COLO829 (cell line): ENCODE data around the gene FAM13A.
A peak's percentile ranks its signal among the peaks of the same experiment; 100 is the strongest.

ENCODE experiments used
- DNase-seq: peaks from one replicate; pipeline ENCODE4 v3.0.0; 2012; ENCODE audit warnings: low spot score

The FAM13A gene

DNA sequence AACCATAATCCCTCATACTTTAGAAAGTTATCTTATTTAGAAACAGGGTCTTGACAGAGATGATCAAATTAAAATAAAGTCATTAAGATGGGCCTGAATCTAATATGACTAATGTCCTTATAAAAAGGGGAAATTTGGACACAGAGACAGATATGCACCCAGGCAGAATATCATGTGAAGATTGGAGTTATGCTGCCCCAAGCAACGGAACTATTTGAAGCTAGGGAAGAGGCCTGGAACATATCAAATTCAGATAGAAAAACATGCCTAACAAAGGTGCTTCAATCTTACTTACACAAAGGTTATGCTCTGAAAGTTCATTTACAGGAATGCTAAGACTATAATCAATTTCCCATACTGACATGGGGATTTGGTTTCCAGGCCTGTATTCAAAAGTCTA lies 246.7 kb downstream of the FAM13A start:
- DNase-seq = no peak

DNA sequence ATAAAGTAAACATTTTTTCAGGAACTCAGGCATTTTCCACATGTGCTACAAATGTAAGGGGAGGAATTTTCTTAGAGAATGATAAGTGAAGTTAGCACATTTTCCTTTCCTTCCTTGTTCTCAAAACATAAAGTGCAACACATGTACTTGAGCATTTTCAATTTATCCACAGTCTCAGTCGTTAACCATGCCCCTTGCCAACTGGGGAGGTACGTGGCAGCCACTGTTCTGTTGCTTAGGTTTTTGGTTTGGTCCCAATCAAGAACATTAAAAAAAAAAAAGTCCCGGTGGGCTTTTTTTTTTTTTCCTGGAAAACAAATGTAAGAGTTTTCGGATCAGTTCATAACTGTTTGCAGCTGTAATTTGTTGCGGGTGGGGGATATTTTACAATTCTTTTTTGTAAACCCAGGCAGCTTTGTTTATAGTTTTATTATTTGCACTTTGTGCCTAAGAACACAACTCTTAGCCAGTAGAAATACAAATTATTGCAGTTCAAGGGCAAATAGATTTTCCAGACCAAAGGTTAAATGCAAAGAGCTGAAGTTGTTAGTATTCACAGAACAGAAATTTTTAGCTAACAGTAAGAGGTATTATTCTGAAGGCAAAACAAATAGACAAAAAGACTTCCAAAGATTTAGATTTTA lies 247.3 kb downstream of the FAM13A start:
- no peak for DNase-seq

DNA sequence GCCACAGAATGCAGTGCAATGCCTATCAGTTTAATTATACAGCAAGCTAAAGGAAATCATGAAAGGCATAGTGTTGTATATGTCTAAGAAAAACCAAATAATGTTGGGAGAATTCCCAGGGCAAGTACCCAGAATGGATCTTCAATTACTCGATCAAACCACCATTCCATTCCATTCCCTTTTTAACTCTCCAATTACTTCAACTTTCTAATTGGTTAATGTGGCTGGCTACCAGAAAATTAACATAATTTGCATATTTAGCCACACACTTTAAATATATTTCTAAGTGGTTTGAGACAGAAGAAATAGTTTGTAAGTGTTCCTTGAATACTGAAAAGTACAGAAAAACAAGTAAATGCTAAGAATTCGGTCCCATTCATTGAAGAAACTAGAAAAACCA lies 247.9 kb downstream of the FAM13A start:
- no peak for DNase-seq

DNA sequence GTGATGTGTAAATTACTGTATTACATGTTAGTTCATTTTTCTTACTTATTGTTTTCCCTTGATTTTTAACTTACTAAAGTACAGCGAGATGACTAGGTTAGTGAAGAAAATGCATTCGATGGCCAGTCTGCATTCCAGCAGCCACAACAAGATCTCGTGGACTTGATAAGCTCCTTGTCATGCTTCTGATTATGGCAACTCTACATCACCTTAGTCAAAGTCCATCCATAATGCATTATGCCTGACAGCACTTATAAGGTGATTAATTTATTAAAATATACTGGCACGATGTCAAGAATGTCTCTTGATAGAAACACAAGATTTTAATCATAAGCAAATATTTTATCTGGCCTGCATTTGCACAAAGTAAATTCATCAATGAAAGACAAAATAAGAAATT lies 249.5 kb downstream of the FAM13A start:
- DNase-seq = no peak

DNA sequence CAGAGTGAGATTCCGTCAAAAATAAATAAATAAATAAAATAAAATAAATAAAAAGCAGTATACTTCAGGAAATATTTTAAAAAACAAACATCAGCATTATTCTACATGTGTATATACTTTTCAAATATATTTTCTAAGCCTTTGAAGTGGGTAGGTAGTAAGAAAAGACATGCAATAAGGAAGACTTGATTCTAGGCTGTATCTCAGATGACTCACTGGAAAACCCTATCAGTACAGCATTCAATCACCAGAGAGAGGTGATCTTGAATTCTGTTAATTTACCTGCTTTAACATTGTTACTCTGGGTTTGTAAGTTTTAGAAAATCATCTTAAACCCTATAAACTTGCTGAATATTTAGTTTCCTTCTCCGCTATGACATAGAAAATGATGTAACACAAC lies 252.8 kb downstream of the FAM13A start:
- DNase-seq = no peak

DNA sequence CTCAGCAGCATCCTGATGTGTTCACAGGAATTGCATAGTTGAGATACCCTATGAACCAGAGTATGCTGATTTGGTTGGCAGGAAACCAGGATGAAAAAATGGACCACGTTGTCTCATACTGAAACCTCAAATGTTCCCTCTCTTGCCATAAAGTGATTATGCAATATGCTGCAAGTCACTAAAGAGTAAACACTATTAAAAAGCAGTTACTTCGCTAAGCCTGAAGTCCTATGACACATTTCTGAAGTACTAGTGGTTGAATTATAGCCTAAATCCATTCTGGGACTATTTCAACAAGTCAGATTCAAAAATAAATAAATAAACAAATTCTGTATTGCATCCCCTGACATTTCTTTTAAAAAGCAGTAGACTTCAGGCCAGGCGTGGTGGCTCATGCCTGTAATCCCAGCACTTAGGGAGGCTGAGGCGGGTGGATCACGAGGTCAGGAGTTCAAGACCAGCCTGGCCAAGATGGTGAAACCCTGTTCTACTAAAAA lies 253.3 kb downstream of the FAM13A start:
- no peak for DNase-seq

DNA sequence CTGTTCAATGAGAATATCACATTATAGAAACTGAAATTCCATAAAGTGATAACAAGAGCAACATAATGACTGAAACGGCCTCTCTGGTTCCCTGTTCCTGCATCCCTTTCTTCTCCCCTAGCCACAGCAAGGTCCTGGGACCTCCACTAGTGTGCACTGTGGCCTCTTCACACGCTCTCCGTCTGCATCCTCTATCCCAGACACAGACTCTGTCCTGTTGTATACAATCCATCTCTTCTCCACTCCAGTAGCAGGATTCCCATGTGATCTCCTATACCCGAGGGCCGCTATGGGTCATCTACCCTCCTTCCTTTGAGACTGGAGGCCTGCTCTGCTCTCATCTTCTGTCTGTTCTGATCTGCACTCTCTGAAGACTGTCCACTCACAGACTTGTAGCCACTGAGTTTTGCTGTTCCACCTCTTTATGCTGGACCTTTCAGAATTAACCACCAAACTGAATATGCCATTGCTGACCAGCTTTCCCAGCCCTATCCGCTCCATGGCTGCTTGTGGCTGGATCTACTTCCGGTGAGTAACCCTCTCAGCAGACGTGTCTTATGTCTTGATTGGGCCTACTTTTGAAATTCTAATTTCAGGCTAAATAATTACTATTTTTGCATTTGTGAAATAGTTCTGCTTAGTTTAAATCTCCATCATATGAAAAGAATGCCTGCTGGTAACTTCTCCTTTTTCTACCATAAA lies 254.2 kb downstream of the FAM13A start:
- no peak for DNase-seq

DNA sequence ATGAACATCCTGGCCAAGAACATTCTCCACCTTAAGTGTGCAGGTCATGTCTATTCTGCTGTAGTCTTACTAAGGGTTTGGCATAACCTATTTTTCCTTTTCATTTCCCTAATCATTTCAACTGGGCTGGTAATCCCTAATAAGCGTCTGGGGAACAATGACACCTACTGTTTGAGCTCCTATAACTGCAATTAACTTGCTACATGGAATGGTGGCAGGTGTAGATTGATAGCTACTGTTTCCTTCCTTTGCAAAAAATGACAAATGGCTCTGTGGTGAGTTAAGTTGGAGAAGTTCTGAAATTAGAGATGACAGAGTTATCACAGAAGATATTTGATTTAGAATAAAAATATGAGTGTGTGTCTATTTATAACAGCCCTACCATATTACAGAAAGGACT lies 254.8 kb downstream of the FAM13A start:
- DNase-seq = no peak

DNA sequence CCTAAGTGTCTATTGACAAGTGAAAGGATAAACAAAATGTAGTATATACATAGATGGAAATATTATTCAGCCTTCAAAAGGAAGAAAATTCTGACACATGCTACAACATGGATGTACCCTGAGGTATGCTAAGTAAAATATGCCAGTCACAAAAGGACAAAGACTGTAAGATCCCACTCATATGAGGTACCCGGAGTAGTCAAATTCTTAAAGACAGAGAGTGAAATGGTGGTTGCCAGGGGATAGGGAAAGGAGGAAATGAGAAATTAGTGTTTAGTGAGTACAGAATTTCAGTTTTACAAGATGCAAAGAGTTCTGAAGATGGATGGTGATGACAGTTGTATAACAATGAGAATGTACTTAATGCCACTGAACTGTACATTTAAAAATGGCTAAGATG lies 257.1 kb downstream of the FAM13A start:
- DNase-seq = no peak

DNA sequence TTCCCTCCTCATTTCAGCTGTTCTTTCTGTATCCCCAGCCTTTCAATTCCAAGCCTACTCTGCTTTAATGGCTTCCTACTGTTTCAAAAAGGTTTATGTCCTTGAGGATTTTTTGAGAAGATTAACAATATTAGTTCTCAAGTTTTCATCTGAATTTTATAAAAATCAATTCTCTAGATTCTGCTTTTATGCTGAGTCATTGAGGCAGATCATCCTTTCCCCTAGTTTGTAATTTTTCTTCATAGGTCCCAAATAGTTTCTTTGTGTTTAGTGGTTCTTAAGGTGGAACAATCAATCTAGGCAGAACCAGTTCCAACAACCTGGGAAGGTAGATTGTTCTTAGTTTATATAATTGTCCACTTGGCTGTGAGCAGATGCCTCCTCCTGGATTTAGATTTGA lies 259.3 kb downstream of the FAM13A start:
- no peak for DNase-seq

DNA sequence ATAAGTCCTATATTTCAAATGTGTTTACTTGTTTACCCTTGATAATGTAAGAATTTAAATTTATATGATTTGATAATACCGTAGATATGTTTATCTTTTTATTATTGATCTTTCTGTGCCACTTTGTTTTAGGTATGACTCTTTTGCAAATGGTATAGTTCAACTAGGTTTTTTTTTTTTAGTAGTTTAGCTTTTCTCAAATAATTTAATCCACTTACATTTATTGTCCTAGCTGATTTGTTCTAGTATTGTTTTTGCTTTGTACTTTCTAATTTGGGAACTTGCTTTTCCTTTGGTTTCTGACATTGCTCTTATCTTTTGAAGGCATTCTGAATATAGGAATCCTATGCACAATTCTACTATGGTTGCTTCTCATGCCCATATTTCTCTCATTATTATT lies 260.4 kb downstream of the FAM13A start:
- no peak for DNase-seq

DNA sequence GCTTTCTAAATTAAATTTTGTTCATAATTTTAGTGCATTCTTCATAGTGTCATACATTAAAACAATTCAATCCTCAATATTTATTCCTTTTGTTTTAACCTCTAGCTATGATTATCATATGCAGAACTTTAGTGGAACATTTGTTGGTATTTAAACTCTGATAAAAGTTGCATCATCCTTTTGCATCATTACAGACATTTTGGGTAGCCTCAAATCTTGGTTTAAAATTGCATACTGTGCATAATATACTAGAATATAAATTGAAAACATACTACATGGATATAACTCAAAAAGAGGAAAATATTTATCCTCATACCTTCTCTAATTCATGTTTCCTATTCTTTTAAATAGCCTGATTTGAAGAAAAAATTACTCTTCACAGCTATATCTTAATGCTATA lies 262.0 kb downstream of the FAM13A start:
- DNase-seq = no peak

DNA sequence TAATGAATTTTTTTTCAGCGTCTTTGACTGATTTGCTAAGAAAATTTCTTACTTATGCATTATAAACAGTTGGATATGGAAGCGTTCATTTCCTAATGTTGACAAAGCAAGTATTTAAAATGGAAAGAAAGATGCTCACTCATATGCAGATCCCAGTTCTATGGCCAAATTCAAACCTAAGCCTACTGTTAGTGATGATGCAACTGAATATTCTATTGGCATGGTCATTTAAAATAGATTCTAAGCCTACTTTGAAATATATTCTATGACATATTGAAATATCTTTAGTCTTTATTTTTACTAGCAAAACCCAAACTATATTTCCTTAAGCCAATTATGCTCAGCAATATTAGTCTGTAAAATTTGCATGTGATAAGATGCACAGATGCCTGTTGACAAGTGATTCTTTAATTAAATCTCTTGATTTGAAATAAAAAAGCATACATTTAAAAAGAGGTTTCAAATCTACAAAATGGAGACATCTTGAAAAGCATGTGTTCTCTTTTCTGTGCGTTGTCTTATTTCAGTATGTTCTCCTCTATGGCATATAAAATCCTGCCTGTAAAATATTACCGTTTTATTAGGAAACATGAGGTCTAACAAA lies 262.8 kb downstream of the FAM13A start:
- no peak for DNase-seq

DNA sequence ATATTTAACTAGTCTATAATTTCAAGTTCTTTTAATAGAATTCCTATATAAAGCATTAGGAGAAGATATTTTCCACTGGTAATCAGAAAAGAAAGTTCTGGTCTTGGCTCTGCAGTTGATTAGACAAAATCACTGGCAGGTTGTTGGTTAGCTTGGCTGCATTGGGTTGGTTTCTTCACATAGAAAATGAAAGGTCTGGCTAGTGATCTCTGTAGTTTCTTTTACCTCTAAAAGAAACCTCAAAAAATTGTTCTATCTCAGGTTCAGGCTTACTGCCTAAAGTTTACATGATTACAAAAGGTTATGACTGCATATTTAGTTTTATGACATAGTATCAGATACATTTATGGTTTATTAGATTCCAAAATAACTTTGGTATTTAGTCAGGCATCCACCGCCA lies 263.5 kb downstream of the FAM13A start:
- DNase-seq = no peak

DNA sequence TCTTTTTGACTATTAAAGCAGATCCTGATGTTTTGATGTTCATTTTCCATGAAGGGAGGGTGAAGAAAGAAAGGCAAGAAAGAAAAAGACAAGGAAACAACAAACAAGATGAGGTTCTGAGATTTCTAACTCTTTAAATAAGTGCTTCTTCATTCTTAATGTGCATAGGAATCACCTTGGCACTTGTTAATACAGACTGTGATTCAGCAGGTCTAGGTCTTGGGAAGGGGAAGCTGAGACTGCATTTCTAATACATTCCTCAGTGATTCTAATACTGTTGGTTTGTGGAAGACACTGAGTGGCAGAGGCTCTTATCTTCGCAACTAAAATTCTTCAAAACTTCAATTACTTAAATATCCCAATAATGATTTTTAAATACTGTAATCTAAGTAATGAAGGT lies 264.2 kb downstream of the FAM13A start:
- DNase-seq = no peak

DNA sequence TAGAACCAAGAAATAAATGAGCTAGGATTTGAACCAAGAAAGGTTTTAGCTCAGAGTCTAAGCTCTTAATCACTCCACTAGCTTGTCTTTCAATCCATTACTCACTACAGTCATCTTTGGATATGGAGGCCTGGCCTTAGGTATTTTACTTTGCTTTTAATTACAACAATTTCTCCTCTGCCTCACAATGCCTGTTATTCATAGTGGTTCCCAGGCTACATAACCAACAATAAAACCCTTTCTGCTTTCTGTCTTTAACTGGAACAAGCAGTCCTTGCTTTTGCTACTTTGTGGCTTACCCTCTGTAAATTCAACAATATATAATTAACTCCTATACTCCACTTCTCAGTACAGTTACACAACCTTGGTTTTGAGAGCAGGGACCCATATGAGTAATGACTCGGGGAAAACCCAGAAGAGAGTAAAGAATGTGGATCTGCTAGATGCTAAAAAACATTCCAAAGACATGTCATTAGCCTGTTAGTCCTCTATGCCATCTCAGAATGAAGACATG lies 264.7 kb downstream of the FAM13A start:
- DNase-seq = peak; percentile 87

DNA sequence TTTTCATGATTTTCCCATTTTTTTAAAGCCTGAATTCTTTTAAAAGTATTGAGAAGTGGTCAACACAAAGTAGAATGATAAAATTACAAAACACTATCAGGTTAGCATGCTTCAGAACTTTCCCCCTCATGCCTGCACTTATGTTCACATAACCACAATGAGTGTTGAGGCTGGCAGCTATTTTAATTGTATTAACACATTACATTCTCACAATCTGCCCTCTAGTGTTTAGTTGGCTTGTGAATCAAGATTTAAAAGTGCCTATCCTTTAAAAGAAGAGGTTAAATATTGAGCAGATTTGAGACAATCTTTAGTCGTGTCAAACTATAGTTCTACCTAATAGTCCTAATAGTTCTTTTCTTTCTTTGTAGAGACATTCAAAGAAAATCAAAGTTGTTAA lies 265.7 kb downstream of the FAM13A start:
- no peak for DNase-seq

DNA sequence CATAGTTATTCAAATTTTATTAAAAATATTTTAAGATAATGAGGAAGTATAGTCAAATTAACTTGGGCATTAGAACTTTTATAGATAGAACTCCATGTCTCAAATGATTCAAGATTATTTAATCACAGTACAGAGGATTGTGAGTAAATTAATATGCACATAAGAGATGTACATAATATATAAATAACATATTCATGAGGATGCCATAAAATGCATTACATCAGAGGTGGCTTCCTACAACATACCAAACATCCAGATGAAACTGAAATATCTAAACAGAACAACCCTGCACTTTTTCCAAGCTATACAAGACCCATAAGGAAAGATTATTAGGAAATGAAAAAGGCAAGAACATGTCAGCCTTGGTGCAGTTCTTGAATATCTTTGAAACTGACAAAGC lies 268.1 kb downstream of the FAM13A start:
- DNase-seq = no peak

DNA sequence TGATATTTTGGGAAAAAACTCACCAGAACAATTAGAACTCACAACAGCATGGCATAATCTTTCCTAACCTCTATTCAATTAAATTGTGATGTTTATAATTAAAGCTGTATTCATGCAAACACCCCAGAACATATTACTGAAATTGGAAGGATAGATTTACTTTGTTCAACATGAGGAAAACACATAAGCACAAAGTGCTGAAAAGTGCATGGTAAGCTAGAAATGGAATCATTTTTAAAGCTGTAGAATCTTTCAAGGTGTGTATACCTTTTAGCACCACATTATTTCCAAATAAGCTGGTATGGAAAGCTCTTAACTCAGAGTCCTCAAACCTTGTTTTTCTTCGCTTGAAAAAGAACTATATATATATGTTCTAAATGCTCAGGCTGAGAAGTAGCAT lies 268.6 kb downstream of the FAM13A start:
- no peak for DNase-seq

DNA sequence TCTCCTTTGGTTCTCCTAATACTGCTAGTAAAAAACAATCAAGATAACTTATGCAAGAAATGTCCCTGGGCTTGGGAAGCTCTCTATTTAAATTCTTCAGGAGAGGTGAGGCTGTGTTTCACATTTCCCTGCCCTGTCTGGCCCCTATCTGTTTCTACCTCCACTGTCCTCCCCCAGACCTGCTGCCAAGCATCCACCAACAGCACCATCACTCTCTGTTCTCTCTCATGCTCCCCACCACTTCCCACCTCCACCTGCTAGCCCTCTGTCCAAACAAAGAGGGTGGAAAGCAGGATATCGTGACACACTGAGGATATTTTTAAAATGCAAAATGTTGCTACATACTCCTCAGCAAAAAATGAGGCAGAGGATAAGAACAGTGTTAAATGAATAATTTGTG lies 271.0 kb downstream of the FAM13A start:
- DNase-seq = no peak

DNA sequence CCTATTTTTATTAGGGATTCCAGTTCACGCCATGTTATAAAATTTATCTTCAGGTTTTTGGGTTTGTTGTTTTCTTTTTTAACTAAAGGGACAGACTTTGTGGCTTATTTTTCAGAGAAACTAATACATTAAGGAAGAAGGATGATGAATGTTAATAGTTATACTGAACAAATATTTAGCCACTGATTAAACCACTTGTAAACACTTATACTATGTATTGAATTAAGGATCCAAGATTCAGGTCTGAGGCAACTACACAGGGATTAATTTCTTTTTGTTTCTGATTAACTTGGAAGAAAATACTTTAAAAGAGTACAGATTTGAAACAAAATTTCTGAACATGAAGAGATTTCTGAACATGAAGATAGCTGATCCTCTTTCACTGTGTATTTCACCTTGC lies 276.6 kb downstream of the FAM13A start:
- DNase-seq = no peak

DNA sequence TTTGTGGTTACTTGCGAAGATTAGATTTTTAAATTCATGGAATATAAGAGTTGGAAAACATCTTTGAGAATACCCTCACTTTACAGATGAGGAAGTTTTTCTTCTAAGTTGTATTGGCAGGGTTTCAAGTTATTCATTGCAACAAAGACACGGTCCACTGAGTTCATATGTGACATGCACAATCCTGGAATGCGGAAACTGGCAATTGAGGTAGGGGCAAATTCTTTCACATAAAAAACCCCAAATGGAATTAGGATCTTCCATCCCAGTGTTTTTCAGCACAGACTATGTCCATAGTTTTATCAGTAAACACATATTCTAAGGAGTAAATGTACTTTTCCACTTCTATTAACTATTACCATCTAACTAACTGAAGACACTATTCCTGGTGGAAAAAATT lies 277.6 kb downstream of the FAM13A start:
- DNase-seq = no peak

DNA sequence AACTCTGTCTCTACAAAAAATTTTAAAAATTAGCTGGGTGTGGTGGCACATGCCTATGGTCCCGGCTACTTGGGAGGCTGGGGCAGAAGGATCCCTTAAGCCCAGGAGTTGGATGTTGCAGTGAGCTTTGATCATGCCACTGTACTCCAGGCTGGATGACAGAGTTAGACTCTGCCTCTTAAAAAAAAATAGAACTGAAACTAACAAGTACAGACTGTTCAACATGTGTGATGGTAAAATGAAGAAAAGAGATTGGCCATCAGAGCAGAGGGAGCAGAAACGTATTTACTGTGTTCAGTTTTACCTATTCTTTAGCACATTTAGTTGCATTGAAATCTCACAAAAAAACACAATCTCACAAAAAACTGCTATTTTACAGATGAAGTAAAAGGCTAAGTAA lies 281.5 kb downstream of the FAM13A start:
- no peak for DNase-seq
